PC-3 (cell line): ENCODE data around the gene POM121C.
"Not testable (repeated sequence)": the region's sequence is repeated elsewhere in the genome, so short reads cannot be mapped to it uniquely, and the experiment has no call there.

ENCODE experiments used
- EZH2 ChIP-seq: fragments of 300-600 bp; sonication (generic); IDR thresholded peaks from one replicate; pipeline ENCODE4 v1.6.1; 2017; ENCODE audit warnings: antibody characterized with exemption, mild to moderate bottlenecking, low read length; ENCODE audit not compliant: unreplicated experiment
- TF ChIP-seq, protein P1 (sequence below): fragments of 300-600 bp; sonication (generic); conservative IDR thresholded peaks from 2 replicates; pipeline ENCODE4 v1.5.1; 2017; ENCODE audit warnings: antibody characterized with exemption, low read depth, mild to moderate bottlenecking, low read length

DNA sequence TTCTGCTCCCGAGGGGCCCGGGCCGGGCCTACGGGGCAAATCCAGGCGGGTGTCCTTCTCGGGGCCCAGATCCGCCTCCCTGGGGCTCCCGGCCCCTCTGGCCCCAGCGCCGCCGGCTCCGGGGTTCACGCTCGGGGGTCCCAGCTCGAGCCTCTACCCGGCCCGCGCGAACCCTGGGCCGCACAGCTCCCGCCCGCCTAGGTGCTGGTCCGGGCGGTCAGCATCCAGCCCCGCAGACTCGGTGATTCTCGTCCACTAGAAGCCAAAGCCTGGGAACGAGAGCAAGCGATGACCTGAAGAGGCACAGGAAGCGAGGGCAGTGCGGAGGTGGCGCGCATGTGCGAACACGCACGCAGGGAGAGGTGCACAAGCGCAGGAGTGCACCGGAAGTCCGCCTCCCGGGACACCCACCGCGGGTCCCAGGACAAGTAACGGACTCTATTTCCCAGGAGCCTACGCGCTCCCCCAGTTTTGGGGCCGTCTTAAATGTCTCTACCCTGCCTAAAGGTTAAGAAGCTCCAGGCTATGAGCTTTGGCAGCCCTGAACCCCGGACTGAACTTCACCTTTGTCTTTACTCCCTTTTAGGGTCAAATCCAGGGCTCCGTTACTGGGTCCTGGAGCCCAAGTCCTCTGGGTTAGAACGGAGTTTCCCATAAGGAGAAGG lies at the start of gene POM121C:
- TF ChIP-seq EZH2 = not testable (repeated sequence)
- TF ChIP-seq, protein P1, sequence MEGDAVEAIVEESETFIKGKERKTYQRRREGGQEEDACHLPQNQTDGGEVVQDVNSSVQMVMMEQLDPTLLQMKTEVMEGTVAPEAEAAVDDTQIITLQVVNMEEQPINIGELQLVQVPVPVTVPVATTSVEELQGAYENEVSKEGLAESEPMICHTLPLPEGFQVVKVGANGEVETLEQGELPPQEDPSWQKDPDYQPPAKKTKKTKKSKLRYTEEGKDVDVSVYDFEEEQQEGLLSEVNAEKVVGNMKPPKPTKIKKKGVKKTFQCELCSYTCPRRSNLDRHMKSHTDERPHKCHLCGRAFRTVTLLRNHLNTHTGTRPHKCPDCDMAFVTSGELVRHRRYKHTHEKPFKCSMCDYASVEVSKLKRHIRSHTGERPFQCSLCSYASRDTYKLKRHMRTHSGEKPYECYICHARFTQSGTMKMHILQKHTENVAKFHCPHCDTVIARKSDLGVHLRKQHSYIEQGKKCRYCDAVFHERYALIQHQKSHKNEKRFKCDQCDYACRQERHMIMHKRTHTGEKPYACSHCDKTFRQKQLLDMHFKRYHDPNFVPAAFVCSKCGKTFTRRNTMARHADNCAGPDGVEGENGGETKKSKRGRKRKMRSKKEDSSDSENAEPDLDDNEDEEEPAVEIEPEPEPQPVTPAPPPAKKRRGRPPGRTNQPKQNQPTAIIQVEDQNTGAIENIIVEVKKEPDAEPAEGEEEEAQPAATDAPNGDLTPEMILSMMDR = not testable (repeated sequence)
